Kidney epithelial cell (primary cell): Measurements from ENCODE around the gene GAGE12J. TPM values are rescaled to one million over a fixed set of nuclear protein-coding genes. Genes with fewer than 3 reads are reported as not detected.

Source experiments
- DNase-seq: peaks from one replicate; pipeline ENCODE4 v3.0.0-alpha.2; 2010; ENCODE audit warnings: low read depth
- H3K27me3 ChIP-seq: 2 replicates; pipeline ENCODE4 v1.6.0; 2011; ENCODE audit warnings: low read length; ENCODE audit not compliant: control insufficient read depth, insufficient read depth
- H3K36me3 ChIP-seq: 2 replicates; pipeline ENCODE4 v1.5.1; 2011; ENCODE audit warnings: low read length; ENCODE audit not compliant: control insufficient read depth, insufficient read depth
- H3K4me3 ChIP-seq: 2 replicates; pipeline ENCODE4 v1.5.1; 2011; ENCODE audit warnings: low read depth, mild to moderate bottlenecking, control low read depth, low read length
- total RNA-seq: library from RNA; depleted of rRNA; stranded (reverse); fragments of >200 nt; gene quantifications from 2 replicates; pipeline ENCODE4 v1.2.3, GENCODE V29; 2015
- TF ChIP-seq, protein P1 (sequence below): IDR thresholded peaks from 2 replicates; pipeline ENCODE4 v1.5.1; 2011; ENCODE audit warnings: mild to moderate bottlenecking, moderate library complexity, low read length, control low read depth, inconsistent platforms; ENCODE audit not compliant: insufficient read depth, poor library complexity, severe bottlenecking

The GAGE12J gene
- total RNA-seq, 1 donor from 2014 or later: not detected

GRCh38 chrX:49278081-49278480 is 43.8 kb upstream of the GAGE12J start:
- DNase-seq: no peak
- TF ChIP-seq, protein P1, sequence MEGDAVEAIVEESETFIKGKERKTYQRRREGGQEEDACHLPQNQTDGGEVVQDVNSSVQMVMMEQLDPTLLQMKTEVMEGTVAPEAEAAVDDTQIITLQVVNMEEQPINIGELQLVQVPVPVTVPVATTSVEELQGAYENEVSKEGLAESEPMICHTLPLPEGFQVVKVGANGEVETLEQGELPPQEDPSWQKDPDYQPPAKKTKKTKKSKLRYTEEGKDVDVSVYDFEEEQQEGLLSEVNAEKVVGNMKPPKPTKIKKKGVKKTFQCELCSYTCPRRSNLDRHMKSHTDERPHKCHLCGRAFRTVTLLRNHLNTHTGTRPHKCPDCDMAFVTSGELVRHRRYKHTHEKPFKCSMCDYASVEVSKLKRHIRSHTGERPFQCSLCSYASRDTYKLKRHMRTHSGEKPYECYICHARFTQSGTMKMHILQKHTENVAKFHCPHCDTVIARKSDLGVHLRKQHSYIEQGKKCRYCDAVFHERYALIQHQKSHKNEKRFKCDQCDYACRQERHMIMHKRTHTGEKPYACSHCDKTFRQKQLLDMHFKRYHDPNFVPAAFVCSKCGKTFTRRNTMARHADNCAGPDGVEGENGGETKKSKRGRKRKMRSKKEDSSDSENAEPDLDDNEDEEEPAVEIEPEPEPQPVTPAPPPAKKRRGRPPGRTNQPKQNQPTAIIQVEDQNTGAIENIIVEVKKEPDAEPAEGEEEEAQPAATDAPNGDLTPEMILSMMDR: no peak
- no peaks in the 10 kb centered on the region for H3K36me3 ChIP-seq

GRCh38 chrX:49282647-49283011 is 39.2 kb upstream of the GAGE12J start:
- TF ChIP-seq, protein P1: peak; percentile 18
- H3K27me3 ChIP-seq: no peaks in the 10 kb centered on the region
- DNase-seq: no peak
- no peaks in the 10 kb centered on the region for H3K36me3 ChIP-seq
- H3K4me3 ChIP-seq: no peak overlapping the region

More at GRCh38 chrX:49278081-49278480, 43.8 kb upstream of the GAGE12J start:
- Histone ChIP-seq H3K27me3 (no peaks in the 10 kb centered on the region), H3K4me3 (no peak overlapping the region)

- Histone ChIP-seq H3K27me3 (no peaks in the 10 kb centered on the region), H3K36me3 (no peaks in the 10 kb centered on the region), H3K4me3 (no peak overlapping the region)
- TF ChIP-seq, protein P1: no peak
- no peak for DNase-seq
These were observed 37.6 kb upstream of the GAGE12J start for GRCh38 chrX:49284212-49284611.

DNA sequence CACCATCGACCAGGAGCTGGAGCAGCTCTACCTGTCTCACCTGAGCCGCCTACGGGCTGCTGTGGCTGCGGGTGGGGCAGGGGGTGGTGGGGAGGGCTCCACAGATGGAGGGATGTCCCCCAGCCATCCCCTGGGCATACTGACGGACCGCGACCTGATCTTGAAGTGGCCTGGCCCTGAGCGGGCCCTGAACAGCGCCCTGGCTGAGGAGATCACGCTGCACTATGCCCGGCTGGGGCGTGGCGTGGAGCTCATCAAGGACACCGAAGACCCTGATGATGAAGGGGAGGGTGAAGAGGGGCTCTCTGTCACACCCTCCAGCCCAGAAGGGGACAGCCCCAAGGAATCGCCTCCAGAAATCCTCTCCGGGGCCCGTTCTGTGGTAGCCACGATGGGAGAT is 35.7 kb upstream of the GAGE12J start:
- no peak for DNase-seq
- TF ChIP-seq, protein P1: no peak
- Histone ChIP-seq H3K36me3 (no peaks in the 10 kb centered on the region), H3K4me3 (no peak overlapping the region), H3K27me3 (no peaks in the 10 kb centered on the region)

- H3K36me3 ChIP-seq: no peaks in the 10 kb centered on the region
- TF ChIP-seq, protein P1: no peak
- no peak for DNase-seq
- no peaks in the 10 kb centered on the region for H3K27me3 ChIP-seq
- H3K4me3 ChIP-seq: no peak overlapping the region
These were observed 35.3 kb upstream of the GAGE12J start for GRCh38 chrX:49286581-49286980.

DNA sequence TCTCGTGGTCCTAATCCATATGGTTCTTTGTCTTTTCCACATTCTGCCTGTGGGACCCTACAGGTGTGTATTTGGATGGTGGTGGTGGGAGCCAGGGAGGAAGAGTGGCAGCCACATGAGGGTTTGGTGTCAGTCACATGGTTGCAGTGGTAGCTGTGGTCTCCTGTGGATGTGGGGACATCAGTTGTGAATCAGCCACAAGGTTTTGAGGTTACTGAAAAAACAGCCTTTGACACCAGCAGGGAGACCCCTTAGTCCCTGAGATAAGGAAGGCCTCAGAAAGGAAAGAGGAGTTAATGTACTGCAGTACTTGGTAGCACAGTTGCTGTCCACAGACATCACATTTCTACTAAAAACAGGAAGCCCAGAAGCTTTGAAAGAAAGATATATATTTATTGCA is 34.2 kb upstream of the GAGE12J start:
- DNase-seq: no peak
- Histone ChIP-seq H3K27me3 (no peaks in the 10 kb centered on the region), H3K36me3 (no peaks in the 10 kb centered on the region), H3K4me3 (no peak overlapping the region)
- TF ChIP-seq, protein P1: no peak
